Stomach (tissue), 9 donors: Measurements from ENCODE around the gene KYNU. TPM values are rescaled to one million over a fixed set of nuclear protein-coding genes. Genes with fewer than 3 reads are reported as not detected.
"Not testable (repeated sequence)": the region's sequence is repeated elsewhere in the genome, so short reads cannot be mapped to it uniquely, and the experiment has no call there.

Experiments
- DNase-seq, 2 donors: peaks; one replicate each; pipeline versions ENCODE4 v3.0.0 to v3.0.0-alpha.2; 2013 to 2019
- H3K27ac ChIP-seq, 5 donors: fragments of 200-600 bp in 4 of 5; sonication (generic) in 4 of 5; one replicate each; pipeline ENCODE4 v1.5.1; 2013 to 2019; ENCODE audit warnings: mild to moderate bottlenecking in 1 of 5, moderate library complexity in 1 of 5
- H3K27me3 ChIP-seq, 3 donors: fragments of 200-600 bp; sonication (generic); one replicate each; pipeline ENCODE4 v1.5.1; 2017 to 2019; ENCODE audit warnings: mixed run types in 1 of 3
- H3K36me3 ChIP-seq, 4 donors: fragments of 200-600 bp; sonication (generic); 1 replicate in 3 of 4; 2 replicates in 1 of 4; pipeline ENCODE4 v1.5.1; 2016 to 2019
- H3K4me1 ChIP-seq, 4 donors: fragments of 200-600 bp; sonication (generic); one replicate each; pipeline ENCODE4 v1.5.1; 2016 to 2019
- H3K4me3 ChIP-seq, 4 donors: fragments of 200-600 bp; sonication (generic) in 3 of 4; one replicate each; pipeline ENCODE4 v1.5.1; 2016 to 2019; ENCODE audit warnings: mild to moderate bottlenecking in 1 of 4
- H3K9me3 ChIP-seq, 4 donors: fragments of 200-600 bp; sonication (generic); one replicate each; pipeline ENCODE4 v1.5.1; 2016 to 2019
- EP300 ChIP-seq: sonication (generic); formaldehyde crosslinking; IDR thresholded peaks from one replicate; pipeline ENCODE4 v1.6.1; 2017; ENCODE audit warnings: antibody characterized with exemption
- POLR2A ChIP-seq, 4 donors: fragments of 450-650 bp; IDR thresholded peaks; one replicate each; pipeline ENCODE4 v1.6.1; 2016; ENCODE audit warnings: antibody characterized with exemption in 4 of 4, control low read depth in 2 of 4, mild to moderate bottlenecking in 1 of 4, moderate library complexity in 1 of 4
- POLR2AphosphoS5 ChIP-seq, 3 donors: sonication (generic); formaldehyde crosslinking; IDR thresholded peaks; one replicate each; pipeline ENCODE4 v1.6.1; 2016; ENCODE audit warnings: antibody characterized with exemption in 3 of 3
- WGBS, 5 donors: extraction: QIAGEN DNeasy Blood & Tissue Kit in 3 of 5; methylation state at CpG; one replicate each; pipeline versions ENCODE4 v1.1.5 to v1.1.7; 2013 to 2018; 5-methylcytosine and 5-hydroxymethylcytosine counted together
- intact Hi-C: fragments of 100-400 bp; cut with DNase I; formaldehyde crosslinking; loops from one replicate; pipeline ENCODE4 v1.15.1; 2023; ENCODE audit warnings: low total_unique reads
- polyA plus RNA-seq, 3 donors: library from polyadenylated mRNA; stranded (reverse); fragments of 200-250 nt; gene quantifications; one replicate each; pipeline ENCODE4 v1.2.3, GENCODE V29; 2013
- total RNA-seq, 5 donors: library from RNA; depleted of rRNA; stranded (reverse); fragments of >200 nt; gene quantifications; one replicate each; pipeline versions ENCODE4 v1.1.0 to v1.2.3, GENCODE V29; 2014 to 2016
- TF ChIP-seq, protein P1 (sequence below), 7 experiments: fragments of 450-650 bp in 4 of 7; fragments of 200-600 bp in 3 of 7; sonication (generic) in 3 of 7; IDR thresholded peaks; one replicate each; pipeline ENCODE4 v1.5.1; 2016 to 2019; ENCODE audit warnings: antibody characterized with exemption in 7 of 7, control low read depth in 2 of 7, mild to moderate bottlenecking in 1 of 7
- donor health status: healthy with polysubstance abuse.
- donor health status: Bipolar disorder and iron deficiency.
- donor health status: healthy.

The KYNU gene
- total and polyA plus RNA-seq, 8 donors, result 2.1 to 39.4 (median 3.9) TPM; not detected in 1

DNA sequence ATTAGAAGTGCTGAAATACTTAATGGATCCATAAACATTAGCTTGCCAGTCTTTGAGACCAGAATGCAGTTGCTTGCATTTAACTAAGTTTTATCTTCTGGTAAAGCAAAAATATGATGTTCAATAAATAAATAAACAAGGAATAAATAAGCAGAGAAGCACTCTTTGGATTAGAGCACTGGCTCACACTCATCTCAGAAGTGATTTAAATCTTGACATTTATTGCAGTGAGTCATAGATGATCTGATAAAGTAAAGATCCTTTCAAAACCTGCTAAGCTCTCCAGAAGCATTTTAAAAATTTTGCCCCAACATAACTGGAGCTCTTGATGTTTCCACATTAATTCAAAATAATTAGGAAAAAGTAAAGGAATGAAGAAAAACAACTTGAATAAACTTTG, 66.8 kb downstream of the KYNU start:
- no peak for DNase-seq
- H3K27me3 ChIP-seq, result no peaks in the 10 kb centered on the region
- no peaks in the 10 kb centered on the region for H3K4me1 ChIP-seq
- no peak for TF ChIP-seq POLR2A (IDR thresholded peaks at IDR 0.05)
- TF ChIP-seq POLR2AphosphoS5 (IDR thresholded peaks at IDR 0.05), result no peak
- TF ChIP-seq EP300, result no peak
- TF ChIP-seq, protein P1, sequence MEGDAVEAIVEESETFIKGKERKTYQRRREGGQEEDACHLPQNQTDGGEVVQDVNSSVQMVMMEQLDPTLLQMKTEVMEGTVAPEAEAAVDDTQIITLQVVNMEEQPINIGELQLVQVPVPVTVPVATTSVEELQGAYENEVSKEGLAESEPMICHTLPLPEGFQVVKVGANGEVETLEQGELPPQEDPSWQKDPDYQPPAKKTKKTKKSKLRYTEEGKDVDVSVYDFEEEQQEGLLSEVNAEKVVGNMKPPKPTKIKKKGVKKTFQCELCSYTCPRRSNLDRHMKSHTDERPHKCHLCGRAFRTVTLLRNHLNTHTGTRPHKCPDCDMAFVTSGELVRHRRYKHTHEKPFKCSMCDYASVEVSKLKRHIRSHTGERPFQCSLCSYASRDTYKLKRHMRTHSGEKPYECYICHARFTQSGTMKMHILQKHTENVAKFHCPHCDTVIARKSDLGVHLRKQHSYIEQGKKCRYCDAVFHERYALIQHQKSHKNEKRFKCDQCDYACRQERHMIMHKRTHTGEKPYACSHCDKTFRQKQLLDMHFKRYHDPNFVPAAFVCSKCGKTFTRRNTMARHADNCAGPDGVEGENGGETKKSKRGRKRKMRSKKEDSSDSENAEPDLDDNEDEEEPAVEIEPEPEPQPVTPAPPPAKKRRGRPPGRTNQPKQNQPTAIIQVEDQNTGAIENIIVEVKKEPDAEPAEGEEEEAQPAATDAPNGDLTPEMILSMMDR (IDR thresholded peaks at IDR 0.05), result no peak
- intact Hi-C loops, result no loop called here
- H3K9me3 ChIP-seq, result peaks cover 0 to 4% (median 0%) of the 10 kb centered on the region in 4 donors
- H3K36me3 ChIP-seq, result no peaks in the 10 kb centered on the region
- H3K4me3 ChIP-seq, result no peak overlapping the region
- H3K27ac ChIP-seq, result no peak overlapping the region

DNA sequence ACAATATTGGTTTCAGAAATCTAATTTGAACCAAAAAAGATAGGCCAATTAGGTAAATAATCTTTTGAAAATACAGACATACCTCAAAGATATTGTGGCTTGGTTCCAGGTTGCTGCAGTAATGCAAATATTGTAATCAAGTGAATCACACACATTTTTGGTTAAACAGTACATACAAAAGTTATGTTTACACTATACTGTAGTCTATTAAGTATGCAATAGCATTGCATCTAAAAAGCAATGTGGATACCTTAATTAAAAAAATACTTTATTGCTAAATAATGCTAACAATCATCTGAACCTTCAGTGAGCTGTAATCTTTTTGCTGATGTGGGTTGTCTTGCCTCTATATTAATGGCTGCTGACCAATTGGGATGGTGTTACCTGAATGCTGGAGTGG, 67.3 kb downstream of the KYNU start:
- Histone ChIP-seq H3K27me3 (no peaks in the 10 kb centered on the region), H3K27ac (no peak overlapping the region), H3K9me3 (peaks cover 0 to 6% (median 0%) of the 10 kb centered on the region in 4 donors), H3K4me3 (no peak overlapping the region), H3K4me1 (no peaks in the 10 kb centered on the region), H3K36me3 (no peaks in the 10 kb centered on the region)
- TF ChIP-seq POLR2AphosphoS5 (IDR thresholded peaks at IDR 0.05), result no peak
- TF ChIP-seq, protein P1 (IDR thresholded peaks at IDR 0.05), result no peak
- TF ChIP-seq POLR2A (IDR thresholded peaks at IDR 0.05), result no peak
- no peak for TF ChIP-seq EP300
- intact Hi-C loops, result no loop called here
- DNase-seq, result no peak

DNA sequence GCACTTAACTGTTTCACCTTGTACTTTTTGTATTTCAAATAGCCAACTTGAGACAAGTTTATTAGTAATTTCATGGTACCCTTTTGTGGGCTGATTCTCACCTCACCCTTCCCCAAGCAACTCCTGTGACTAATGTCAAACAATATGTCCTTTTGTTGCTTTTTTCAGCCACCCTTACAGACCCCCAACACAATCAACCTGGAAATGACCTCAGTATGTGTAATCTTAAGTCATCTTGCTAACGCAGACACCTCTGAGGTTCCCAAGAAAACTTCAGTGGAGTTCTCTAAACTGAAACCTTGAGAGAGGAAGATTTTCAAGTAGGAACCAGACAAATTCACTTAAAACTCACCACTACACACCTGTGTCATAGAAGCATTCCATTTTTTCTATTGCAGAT, 69.5 kb downstream of the KYNU start:
- Histone ChIP-seq H3K36me3 (no peaks in the 10 kb centered on the region), H3K4me3 (no peak overlapping the region), H3K4me1 (no peaks in the 10 kb centered on the region), H3K27me3 (no peaks in the 10 kb centered on the region), H3K27ac (no peak overlapping the region), H3K9me3 (peaks cover 0 to 14% (median 2%) of the 10 kb centered on the region in 4 donors)
- TF ChIP-seq POLR2A (IDR thresholded peaks at IDR 0.05), result no peak
- no peak for TF ChIP-seq EP300
- TF ChIP-seq, protein P1 (IDR thresholded peaks at IDR 0.05), result no peak
- no peak for TF ChIP-seq POLR2AphosphoS5 (IDR thresholded peaks at IDR 0.05)
- WGBS, 5 donors, result 74 to 89% (median 76%) methylated on average over 1 of the region's 1 CpG
- DNase-seq, result no peak
- intact Hi-C loops, result no loop called here

DNA sequence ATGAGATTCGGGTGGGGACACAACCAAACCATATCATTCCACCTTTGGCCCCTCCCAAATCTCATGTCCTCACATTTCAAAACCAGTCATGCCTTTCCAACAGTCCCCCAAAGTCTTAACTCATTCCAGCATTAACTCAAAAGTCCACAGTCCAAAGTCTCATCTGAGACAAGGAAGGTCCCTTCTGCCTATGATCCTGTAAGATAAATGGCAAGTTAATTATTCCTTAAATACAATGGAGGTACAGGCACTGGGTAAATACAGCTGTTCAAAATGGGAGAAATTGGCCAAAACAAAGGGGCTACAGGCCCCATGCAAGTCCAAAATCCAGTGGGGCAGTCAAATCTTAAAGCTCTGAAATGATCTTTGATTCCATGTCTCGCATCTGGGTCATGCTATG, 71.3 kb downstream of the KYNU start:
- H3K4me1 ChIP-seq, H3K27ac ChIP-seq, H3K4me3 ChIP-seq, intact Hi-C loops, H3K36me3 ChIP-seq, DNase-seq, H3K27me3 ChIP-seq: not testable (repeated sequence)
- peaks cover 0 to 14% (median 2%) of the 10 kb centered on the region in 4 donors for H3K9me3 ChIP-seq
- WGBS, 5 donors, result 54 to 92% (median 82%) methylated on average over 2 of the region's 2 CpGs

DNA sequence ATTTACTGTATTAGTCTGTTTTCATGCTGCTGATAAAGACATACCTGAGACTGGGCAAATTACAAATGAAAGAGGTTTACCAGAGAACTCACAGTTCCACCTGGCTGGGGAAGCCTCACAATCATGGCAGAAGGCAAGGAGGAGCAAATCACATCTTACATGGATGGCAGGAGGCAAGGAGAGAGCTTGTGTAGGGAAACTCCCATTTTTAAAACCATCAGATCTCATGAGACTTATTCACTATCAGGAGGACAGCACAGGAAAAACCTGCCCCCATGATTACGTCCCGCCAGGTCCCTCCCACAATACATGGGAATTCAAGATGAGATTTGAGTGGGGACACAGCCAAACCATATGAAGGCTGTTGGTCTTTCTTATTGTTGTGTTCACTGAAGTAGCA, 72.9 kb downstream of the KYNU start:
- H3K27me3 ChIP-seq, H3K36me3 ChIP-seq, DNase-seq, H3K27ac ChIP-seq, H3K4me1 ChIP-seq, H3K4me3 ChIP-seq, intact Hi-C loops: not testable (repeated sequence)
- WGBS, 5 donors, result 91 to 100% (median 98%) methylated on average over 2 of the region's 2 CpGs
- peaks cover 0 to 14% (median 2%) of the 10 kb centered on the region in 4 donors for H3K9me3 ChIP-seq
